SJCRH30 (cell line): ENCODE results near the gene YY1. TPM values are rescaled to one million over a fixed set of nuclear protein-coding genes. Genes with fewer than 3 reads are reported as not detected.

Experiments used
- DNase-seq, 2 experiments: peaks; one replicate each; pipeline ENCODE4 v3.0.0-alpha.2; 2015 to 2020
- H3K27ac ChIP-seq: fragments of 250-450 bp; sonication (Bioruptor Pico); 2 replicates; pipeline ENCODE4 v1.5.1; 2020; ENCODE audit warnings: mild to moderate bottlenecking, moderate library complexity
- H3K27me3 ChIP-seq: fragments of 250-450 bp; sonication (Bioruptor Pico); 2 replicates; pipeline ENCODE4 v1.5.1; 2020; ENCODE audit warnings: mild to moderate bottlenecking, moderate library complexity
- H3K36me3 ChIP-seq: fragments of 250-450 bp; sonication (Bioruptor Pico); 2 replicates; pipeline ENCODE4 v1.5.1; 2020; ENCODE audit warnings: mild to moderate bottlenecking, moderate library complexity
- H3K4me1 ChIP-seq: fragments of 250-450 bp; sonication (Bioruptor Pico); 2 replicates; pipeline ENCODE4 v1.5.1; 2020; ENCODE audit warnings: mild to moderate bottlenecking, moderate library complexity
- H3K4me3 ChIP-seq: fragments of 250-450 bp; sonication (Bioruptor Pico); 2 replicates; pipeline ENCODE4 v1.5.1; 2020; ENCODE audit warnings: mild to moderate bottlenecking, moderate library complexity
- H3K9me3 ChIP-seq: fragments of 250-450 bp; sonication (Bioruptor Pico); replicated peaks from 2 replicates; pipeline ENCODE4 v1.5.1; 2020; ENCODE audit warnings: mild to moderate bottlenecking, moderate library complexity
- total RNA-seq: library from RNA; depleted of rRNA; stranded (reverse); fragments of >200 nt; shearing (Covaris generic); gene quantifications from 2 replicates; pipeline ENCODE4 v1.2.3, GENCODE V29; 2014

The YY1 gene
- total RNA-seq, 1 experiment from 2014 or later: 60.9 TPM

GRCh38 chr14:100250732-100251465, 12.0 kb downstream of the YY1 start:
- Histone ChIP-seq H3K9me3 (no peaks in the 10 kb centered on the region), H3K4me3 (no peak overlapping the region), H3K27me3 (no peaks in the 10 kb centered on the region), H3K4me1 (no peaks in the 10 kb centered on the region), H3K27ac (no peak overlapping the region), H3K36me3 (peaks cover 11% of the 10 kb centered on the region)
- no peak for DNase-seq

- H3K4me1 ChIP-seq: no peaks in the 10 kb centered on the region
- peaks cover 7% of the 10 kb centered on the region for H3K36me3 ChIP-seq
- DNase-seq: no peak
- no peak overlapping the region for H3K4me3 ChIP-seq
- H3K27ac ChIP-seq: no peak overlapping the region
- H3K9me3 ChIP-seq: no peaks in the 10 kb centered on the region
- no peaks in the 10 kb centered on the region for H3K27me3 ChIP-seq
Measured at GRCh38 chr14:100252684-100253083, 13.7 kb downstream of the YY1 start.

- H3K27ac ChIP-seq: no peak overlapping the region
- no peaks in the 10 kb centered on the region for H3K4me1 ChIP-seq
- peaks cover 6% of the 10 kb centered on the region for H3K36me3 ChIP-seq
- H3K27me3 ChIP-seq: no peaks in the 10 kb centered on the region
- H3K9me3 ChIP-seq: no peaks in the 10 kb centered on the region
- no peak overlapping the region for H3K4me3 ChIP-seq
- no peak for DNase-seq
Measured at GRCh38 chr14:100256339-100256895, 17.5 kb downstream of the YY1 start.

GRCh38 chr14:100261621-100262020, 22.7 kb downstream of the YY1 start:
- no peak overlapping the region for H3K27ac ChIP-seq
- H3K4me3 ChIP-seq: no peak overlapping the region
- H3K9me3 ChIP-seq: no peaks in the 10 kb centered on the region
- peaks cover 10% of the 10 kb centered on the region for H3K4me1 ChIP-seq
- peaks cover 28% of the 10 kb centered on the region for H3K36me3 ChIP-seq
- no peaks in the 10 kb centered on the region for H3K27me3 ChIP-seq
- no peak for DNase-seq

- H3K27ac ChIP-seq: peak overlapping the region; percentile 40
Measured at GRCh38 chr14:100262545-100262944, 23.6 kb downstream of the YY1 start.

GRCh38 chr14:100263141-100263540, 24.2 kb downstream of the YY1 start:
- no peaks in the 10 kb centered on the region for H3K27me3 ChIP-seq
- peaks cover 10% of the 10 kb centered on the region for H3K4me1 ChIP-seq
- peak; percentile 43 for DNase-seq
- peaks cover 35% of the 10 kb centered on the region for H3K36me3 ChIP-seq
- peak overlapping the region; percentile 40 for H3K27ac ChIP-seq
- H3K9me3 ChIP-seq: no peaks in the 10 kb centered on the region
- no peak overlapping the region for H3K4me3 ChIP-seq

More at GRCh38 chr14:100262545-100262944, 23.6 kb downstream of the YY1 start:
- Histone ChIP-seq H3K4me1 (peaks cover 10% of the 10 kb centered on the region), H3K9me3 (no peaks in the 10 kb centered on the region), H3K27me3 (no peaks in the 10 kb centered on the region), H3K4me3 (no peak overlapping the region), H3K36me3 (peaks cover 33% of the 10 kb centered on the region)
- no peak for DNase-seq

GRCh38 chr14:100267990-100268389, 29.0 kb downstream of the YY1 start:
- H3K27me3 ChIP-seq: no peaks in the 10 kb centered on the region
- peaks cover 36% of the 10 kb centered on the region for H3K36me3 ChIP-seq
- no peak overlapping the region for H3K4me3 ChIP-seq
- H3K27ac ChIP-seq: no peak overlapping the region
- H3K9me3 ChIP-seq: no peaks in the 10 kb centered on the region
- DNase-seq: no peak
- H3K4me1 ChIP-seq: peaks cover 2% of the 10 kb centered on the region

GRCh38 chr14:100268591-100269207, 29.8 kb downstream of the YY1 start:
- Histone ChIP-seq H3K27ac (no peak overlapping the region), H3K36me3 (peaks cover 36% of the 10 kb centered on the region), H3K27me3 (no peaks in the 10 kb centered on the region), H3K9me3 (no peaks in the 10 kb centered on the region), H3K4me3 (no peak overlapping the region), H3K4me1 (no peaks in the 10 kb centered on the region; the same call in 1 of the 2 replicates)
- DNase-seq: no peak

- no peaks in the 10 kb centered on the region for H3K9me3 ChIP-seq
- peaks cover 28% of the 10 kb centered on the region for H3K36me3 ChIP-seq
- H3K27ac ChIP-seq: no peak overlapping the region
- no peaks in the 10 kb centered on the region for H3K4me1 ChIP-seq
- no peak overlapping the region for H3K4me3 ChIP-seq
- peak in 1 of 2 experiments; percentile 42 for DNase-seq
- H3K27me3 ChIP-seq: no peaks in the 10 kb centered on the region
Measured at GRCh38 chr14:100271247-100271939, 32.4 kb downstream of the YY1 start.

- no peak overlapping the region for H3K4me3 ChIP-seq
Measured at GRCh38 chr14:100274250-100274649, 35.3 kb downstream of the YY1 start.

GRCh38 chr14:100275214-100275613, 36.3 kb downstream of the YY1 start:
- peaks cover 6% of the 10 kb centered on the region for H3K4me1 ChIP-seq
- H3K27ac ChIP-seq: no peak overlapping the region
- no peaks in the 10 kb centered on the region for H3K27me3 ChIP-seq
- no peaks in the 10 kb centered on the region for H3K9me3 ChIP-seq
- peaks cover 39% of the 10 kb centered on the region for H3K36me3 ChIP-seq
- no peak for DNase-seq
- no peak overlapping the region for H3K4me3 ChIP-seq

More at GRCh38 chr14:100274250-100274649, 35.3 kb downstream of the YY1 start:
- Histone ChIP-seq H3K27me3 (no peaks in the 10 kb centered on the region), H3K4me1 (peaks cover 6% of the 10 kb centered on the region), H3K36me3 (peaks cover 35% of the 10 kb centered on the region), H3K27ac (no peak overlapping the region), H3K9me3 (no peaks in the 10 kb centered on the region)
- no peak for DNase-seq

GRCh38 chr14:100278702-100279101, 39.8 kb downstream of the YY1 start:
- no peak overlapping the region for H3K4me3 ChIP-seq
- H3K4me1 ChIP-seq: peaks cover 6% of the 10 kb centered on the region
- H3K9me3 ChIP-seq: no peaks in the 10 kb centered on the region
- DNase-seq: no peak
- peaks cover 43% of the 10 kb centered on the region for H3K36me3 ChIP-seq
- no peak overlapping the region for H3K27ac ChIP-seq
- no peaks in the 10 kb centered on the region for H3K27me3 ChIP-seq

GRCh38 chr14:100279133-100279532, 40.2 kb downstream of the YY1 start:
- H3K9me3 ChIP-seq: no peaks in the 10 kb centered on the region
- H3K27me3 ChIP-seq: no peaks in the 10 kb centered on the region
- H3K4me1 ChIP-seq: peaks cover 6% of the 10 kb centered on the region
- no peak for DNase-seq
- H3K27ac ChIP-seq: no peak overlapping the region
- H3K4me3 ChIP-seq: no peak overlapping the region
- peaks cover 43% of the 10 kb centered on the region for H3K36me3 ChIP-seq

GRCh38 chr14:100279563-100279962, 40.6 kb downstream of the YY1 start:
- H3K9me3 ChIP-seq: no peaks in the 10 kb centered on the region
- H3K27me3 ChIP-seq: no peaks in the 10 kb centered on the region
- no peak for DNase-seq
- peaks cover 41% of the 10 kb centered on the region for H3K36me3 ChIP-seq
- peaks cover 6% of the 10 kb centered on the region for H3K4me1 ChIP-seq
- H3K27ac ChIP-seq: no peak overlapping the region
- H3K4me3 ChIP-seq: no peak overlapping the region
